ENCODE measurements around the gene PLCL2. TPM values are rescaled to one million over a fixed set of nuclear protein-coding genes. Genes with fewer than 3 reads are reported as not detected.
"Not testable (repeated sequence)": the region's sequence is repeated elsewhere in the genome, so short reads cannot be mapped to it uniquely, and the experiment has no call there.

Gene PLCL2
- polyA plus RNA-seq, 2 of the 4 experiments (the other 2 are of a cell fraction): 2.1 to 3.0 TPM

DNA sequence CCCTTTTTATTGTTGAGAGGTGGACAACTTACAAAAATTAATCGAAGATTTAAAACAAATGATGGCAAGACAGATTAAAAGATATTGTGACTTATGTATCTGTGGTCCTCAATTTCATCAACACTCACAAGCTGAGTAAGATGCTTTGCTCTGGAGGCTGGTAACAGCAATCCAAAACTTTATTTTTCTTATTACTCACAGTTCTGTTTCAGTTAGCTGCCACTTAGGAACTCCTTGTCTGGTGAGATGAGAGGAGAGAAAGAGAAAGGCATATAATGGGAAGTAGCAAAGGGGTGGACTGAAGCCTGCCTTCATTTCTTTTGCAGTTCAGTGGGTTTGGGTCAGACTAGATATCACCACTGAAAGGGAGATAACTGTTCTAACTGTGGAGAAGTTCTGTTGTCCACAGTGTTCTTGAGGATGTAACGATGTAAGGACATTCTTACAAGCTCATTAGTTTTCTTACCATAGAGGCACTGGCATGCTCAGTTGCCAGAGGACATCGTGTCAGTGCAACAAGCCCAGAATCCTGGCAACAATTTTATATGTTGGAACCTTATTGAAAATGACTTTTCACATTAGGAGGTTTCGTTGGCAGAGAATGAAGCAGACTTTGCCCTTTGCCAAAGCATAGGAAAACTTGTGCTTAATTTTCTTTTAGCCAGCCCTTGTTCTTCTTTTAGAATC is 93.6 kb downstream of the PLCL2 start:
- POLR2A ChIA-PET: no interaction called here
- no peak overlapping the region for H3K27ac ChIP-seq
- no peaks in the 10 kb centered on the region for H3K4me1 ChIP-seq
- TF ChIP-seq GATA3 (IDR thresholded peaks at IDR 0.05; ENCODE audit: borderline replicate concordance) (no peak), SREBF2 (IDR thresholded peaks at IDR 0.05) (no peak), ZSCAN20 (CRISPR knock-in tag; IDR thresholded peaks at IDR 0.05) (no peak), HOXA7 (CRISPR knock-in tag; IDR thresholded peaks at IDR 0.05) (no peak), KDM5A (IDR thresholded peaks at IDR 0.05) (no peak), HOXB13 (CRISPR knock-in tag; IDR thresholded peaks at IDR 0.05; ENCODE audit: low read depth) (no peak), KDM1A (IDR thresholded peaks at IDR 0.05; ENCODE audit: low read depth) (no peak), PHF8 (IDR thresholded peaks at IDR 0.05; ENCODE audit: borderline replicate concordance, low read depth) (no peak), RNF2 (IDR thresholded peaks at IDR 0.05; ENCODE audit: borderline replicate concordance, low read depth) (no peak), ZC3H11A (IDR thresholded peaks at IDR 0.05) (no peak), POLR2A (IDR thresholded peaks at IDR 0.05; ENCODE audit: low read length) (no peak), JUN (IDR thresholded peaks at IDR 0.05) (no peak), RARB (CRISPR knock-in tag; IDR thresholded peaks at IDR 0.05) (no peak), SMC3 (IDR thresholded peaks at IDR 0.05) (no peak), FOXS1 (CRISPR knock-in tag; IDR thresholded peaks at IDR 0.05) (no peak), CHD2 (IDR thresholded peaks at IDR 0.05; ENCODE audit: low read length, partially characterized antibody) (no peak)
- TF ChIP-seq, protein P1, sequence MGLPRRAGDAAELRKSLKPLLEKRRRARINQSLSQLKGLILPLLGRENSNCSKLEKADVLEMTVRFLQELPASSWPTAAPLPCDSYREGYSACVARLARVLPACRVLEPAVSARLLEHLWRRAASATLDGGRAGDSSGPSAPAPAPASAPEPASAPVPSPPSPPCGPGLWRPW (IDR thresholded peaks at IDR 0.05): no peak
- TF ChIP-seq, protein P2, sequence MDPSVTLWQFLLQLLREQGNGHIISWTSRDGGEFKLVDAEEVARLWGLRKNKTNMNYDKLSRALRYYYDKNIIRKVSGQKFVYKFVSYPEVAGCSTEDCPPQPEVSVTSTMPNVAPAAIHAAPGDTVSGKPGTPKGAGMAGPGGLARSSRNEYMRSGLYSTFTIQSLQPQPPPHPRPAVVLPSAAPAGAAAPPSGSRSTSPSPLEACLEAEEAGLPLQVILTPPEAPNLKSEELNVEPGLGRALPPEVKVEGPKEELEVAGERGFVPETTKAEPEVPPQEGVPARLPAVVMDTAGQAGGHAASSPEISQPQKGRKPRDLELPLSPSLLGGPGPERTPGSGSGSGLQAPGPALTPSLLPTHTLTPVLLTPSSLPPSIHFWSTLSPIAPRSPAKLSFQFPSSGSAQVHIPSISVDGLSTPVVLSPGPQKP (IDR thresholded peaks at IDR 0.05; ENCODE audit: low read depth, low read length): no peak
- TF ChIP-seq, protein P3, sequence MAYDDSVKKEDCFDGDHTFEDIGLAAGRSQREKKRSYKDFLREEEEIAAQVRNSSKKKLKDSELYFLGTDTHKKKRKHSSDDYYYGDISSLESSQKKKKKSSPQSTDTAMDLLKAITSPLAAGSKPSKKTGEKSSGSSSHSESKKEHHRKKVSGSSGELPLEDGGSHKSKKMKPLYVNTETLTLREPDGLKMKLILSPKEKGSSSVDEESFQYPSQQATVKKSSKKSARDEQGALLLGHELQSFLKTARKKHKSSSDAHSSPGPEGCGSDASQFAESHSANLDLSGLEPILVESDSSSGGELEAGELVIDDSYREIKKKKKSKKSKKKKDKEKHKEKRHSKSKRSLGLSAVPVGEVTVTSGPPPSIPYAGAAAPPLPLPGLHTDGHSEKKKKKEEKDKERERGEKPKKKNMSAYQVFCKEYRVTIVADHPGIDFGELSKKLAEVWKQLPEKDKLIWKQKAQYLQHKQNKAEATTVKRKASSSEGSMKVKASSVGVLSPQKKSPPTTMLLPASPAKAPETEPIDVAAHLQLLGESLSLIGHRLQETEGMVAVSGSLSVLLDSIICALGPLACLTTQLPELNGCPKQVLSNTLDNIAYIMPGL (CRISPR knock-in tag; IDR thresholded peaks at IDR 0.05; ENCODE audit: borderline replicate concordance): no peak
- 77% methylated on average over 4 of the region's 4 CpGs for WGBS (ENCODE audit: missing lambda C conversion rate)
- no peak for DNase-seq (ENCODE audit: low read depth in 1 of 2, low spot score in 1 of 2)
- no peaks in the 10 kb centered on the region for H3K9me3 ChIP-seq
- no peak for FAIRE-seq
- no peak overlapping the region for H3K4me2 ChIP-seq
- CTCF ChIA-PET: no interaction called here
- ATAC-seq: no peak
- no peak overlapping the region for H3K4me3 ChIP-seq

GRCh38 chr3:16978921-16979271 is 94.1 kb downstream of the PLCL2 start:
- no peak for TF ChIP-seq HOXB5 (CRISPR knock-in tag; IDR thresholded peaks at IDR 0.05)
- no peak for TF ChIP-seq RFX5 (IDR thresholded peaks at IDR 0.05)
- no peak for TF ChIP-seq SREBF2 (IDR thresholded peaks at IDR 0.05)
- no peak for TF ChIP-seq NFE2L2 (conservative IDR thresholded peaks at IDR 0.05; ENCODE audit: low read length)
- TF ChIP-seq BHLHE40 (IDR thresholded peaks at IDR 0.05; ENCODE audit: low read depth, low read length): no peak
- TF ChIP-seq, protein P2 (IDR thresholded peaks at IDR 0.05; ENCODE audit: low read depth, low read length): no peak
- CTCF ChIA-PET: no interaction called here
- DNase-seq (ENCODE audit: low read depth in 1 of 2, low spot score in 1 of 2): no peak
- 97% methylated on average over 3 of the region's 3 CpGs for whole genome bisulfite sequencing (ENCODE audit: missing lambda C conversion rate)
- Histone ChIP-seq H3K4me2 (no peak overlapping the region), H3K9me3 (no peaks in the 10 kb centered on the region), H3K4me1 (no peaks in the 10 kb centered on the region), H3K4me3 (no peak overlapping the region), H3K27ac (no peak overlapping the region)
- POLR2A ChIA-PET: no interaction called here
- no peak for FAIRE-seq
- ATAC-seq: no peak

- no CpG with 5 or more reads among the region's 43 CpGs for WGBS (ENCODE audit: missing lambda C conversion rate)
- CTCF ChIA-PET; H3K9me3 ChIP-seq; H3K4me1 ChIP-seq; H3K27ac ChIP-seq; DNase-seq (ENCODE audit: low read depth in 1 of 2, low spot score in 1 of 2); H3K4me2 ChIP-seq; FAIRE-seq; H3K4me3 ChIP-seq; ATAC-seq; POLR2A ChIA-PET: not testable (repeated sequence)
Observed at GRCh38 chr3:16979769-16980515, 95.2 kb downstream of the PLCL2 start.

GRCh38 chr3:16980526-16980925 is 95.8 kb downstream of the PLCL2 start:
- 88% methylated on average over 8 of the region's 26 CpGs for WGBS (ENCODE audit: missing lambda C conversion rate)
- H3K27ac ChIP-seq; POLR2A ChIA-PET; H3K4me3 ChIP-seq; H3K9me3 ChIP-seq; CTCF ChIA-PET; FAIRE-seq; H3K4me1 ChIP-seq; H3K4me2 ChIP-seq; DNase-seq (ENCODE audit: low read depth in 1 of 2, low spot score in 1 of 2); ATAC-seq: not testable (repeated sequence)
